OCI-LY1 (cell line): ENCODE data around the gene NSD2.

Experiments used
- H2AFZ ChIP-seq: fragments of 200-600 bp; sonication (generic), shearing (Covaris generic); 2 replicates; pipeline ENCODE4 v1.6.0; 2014; ENCODE audit warnings: antibody characterized with exemption, mild to moderate bottlenecking, low read length
- H3F3A ChIP-seq: fragments of 200-600 bp; sonication (generic), shearing (Covaris generic); 2 replicates; pipeline ENCODE4 v1.6.0; 2014; ENCODE audit warnings: mild to moderate bottlenecking, antibody characterized with exemption, low read length, moderate library complexity; ENCODE audit not compliant: insufficient read depth
- H3K27ac ChIP-seq: fragments of 200-600 bp; sonication (generic); 2 replicates; pipeline ENCODE4 v1.5.1; 2014; ENCODE audit warnings: low read length, mixed run types, mild to moderate bottlenecking, low read depth; ENCODE audit not compliant: poor library complexity, severe bottlenecking
- H3K27me3 ChIP-seq: fragments of 200-600 bp; sonication (generic); 2 replicates; pipeline ENCODE4 v1.6.0; 2014; ENCODE audit warnings: antibody characterized with exemption, mild to moderate bottlenecking, low read length, moderate library complexity; ENCODE audit not compliant: insufficient read depth
- H3K36me3 ChIP-seq: fragments of 200-600 bp; sonication (generic); 2 replicates; pipeline ENCODE4 v1.6.1; 2014; ENCODE audit warnings: mild to moderate bottlenecking, antibody characterized with exemption, low read length, moderate library complexity, mixed read lengths; ENCODE audit not compliant: insufficient read depth
- H3K4me1 ChIP-seq: fragments of 200-600 bp; sonication (generic); 2 replicates; pipeline ENCODE4 v1.5.1; 2014; ENCODE audit warnings: mild to moderate bottlenecking, low read length, moderate library complexity; ENCODE audit not compliant: insufficient read depth, severe bottlenecking
- H3K4me2 ChIP-seq: fragments of 200-600 bp; sonication (generic), shearing (Covaris generic); 2 replicates; pipeline ENCODE4 v1.6.1; 2014; ENCODE audit warnings: low read length
- H3K4me3 ChIP-seq: fragments of 200-600 bp; sonication (generic); 2 replicates; pipeline ENCODE4 v1.5.1; 2014; ENCODE audit warnings: low read length, low read depth, mild to moderate bottlenecking, mixed read lengths; ENCODE audit not compliant: poor library complexity, severe bottlenecking
- H3K79me2 ChIP-seq: fragments of 200-600 bp; shearing (Covaris generic); 2 replicates; pipeline ENCODE4 v1.6.1; 2016; ENCODE audit warnings: mixed run types, low read length, mixed read lengths; ENCODE audit not compliant: insufficient read depth
- H3K9ac ChIP-seq: fragments of 200-600 bp; sonication (generic), shearing (Covaris generic); 2 replicates; pipeline ENCODE4 v1.6.1; 2014; ENCODE audit warnings: mild to moderate bottlenecking, low read length, mixed read lengths
- H3K9me2 ChIP-seq: fragments of 200-600 bp; sonication (generic), shearing (Covaris generic); 2 replicates; pipeline ENCODE4 v1.6.1; 2014; ENCODE audit warnings: low read depth, mild to moderate bottlenecking, low read length, mixed read lengths
- H3K9me3 ChIP-seq: fragments of 200-600 bp; shearing (Covaris generic); 2 replicates; pipeline ENCODE4 v1.6.1; 2014; ENCODE audit warnings: low read length, mixed read lengths
- H4K20me1 ChIP-seq: fragments of 200-600 bp; sonication (generic), shearing (Covaris generic); 2 replicates; pipeline ENCODE4 v1.6.0; 2016; ENCODE audit warnings: mild to moderate bottlenecking, low read length; ENCODE audit not compliant: insufficient read depth
- EZH2 ChIP-seq: fragments of 200-600 bp; sonication (generic), shearing (Covaris generic); IDR thresholded peaks from 2 replicates; pipeline ENCODE4 v1.8.0; 2017; ENCODE audit warnings: borderline replicate concordance, mixed run types, mild to moderate bottlenecking, antibody characterized with exemption, low read length, moderate library complexity, mixed read lengths
- TF ChIP-seq, protein P1 (sequence below): fragments of 200-600 bp; sonication (generic), shearing (Covaris generic); IDR thresholded peaks from 2 replicates; pipeline ENCODE4 v1.5.1; 2017; ENCODE audit warnings: mild to moderate bottlenecking, antibody characterized with exemption, low read length, moderate library complexity, mixed read lengths

The NSD2 gene

DNA sequence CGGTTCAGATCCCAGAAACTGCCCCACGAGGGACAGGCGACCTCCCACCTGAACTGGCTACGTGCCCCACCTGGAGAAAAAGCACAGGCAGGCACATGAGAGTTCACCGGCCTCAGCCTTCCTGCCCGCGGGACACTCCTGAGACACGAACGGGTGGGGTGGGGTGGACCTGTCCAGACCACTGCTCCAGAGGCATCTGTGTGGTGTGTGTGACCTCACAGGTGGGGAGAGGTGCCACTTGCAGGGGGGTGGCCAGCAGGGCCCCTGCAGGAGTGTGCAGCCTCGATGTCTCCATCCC, 119.1 kb downstream of the NSD2 start:
- Histone ChIP-seq H3K4me3 (no peak overlapping the region), H3K27ac (no peak overlapping the region), H3K9ac (no peak overlapping the region), H3K27me3 (no peaks in the 10 kb centered on the region), H3K9me3 (no peaks in the 10 kb centered on the region), H3F3A (no peaks in the 10 kb centered on the region), H3K4me1 (no peaks in the 10 kb centered on the region), H3K4me2 (no peak overlapping the region), H3K79me2 (peaks cover 2% of the 10 kb centered on the region), H3K9me2 (no peaks in the 10 kb centered on the region), H3K36me3 (peaks cover 16% of the 10 kb centered on the region), H4K20me1 (no peaks in the 10 kb centered on the region), H2AFZ (no peak overlapping the region)
- TF ChIP-seq EZH2 = no peak
- TF ChIP-seq, protein P1, sequence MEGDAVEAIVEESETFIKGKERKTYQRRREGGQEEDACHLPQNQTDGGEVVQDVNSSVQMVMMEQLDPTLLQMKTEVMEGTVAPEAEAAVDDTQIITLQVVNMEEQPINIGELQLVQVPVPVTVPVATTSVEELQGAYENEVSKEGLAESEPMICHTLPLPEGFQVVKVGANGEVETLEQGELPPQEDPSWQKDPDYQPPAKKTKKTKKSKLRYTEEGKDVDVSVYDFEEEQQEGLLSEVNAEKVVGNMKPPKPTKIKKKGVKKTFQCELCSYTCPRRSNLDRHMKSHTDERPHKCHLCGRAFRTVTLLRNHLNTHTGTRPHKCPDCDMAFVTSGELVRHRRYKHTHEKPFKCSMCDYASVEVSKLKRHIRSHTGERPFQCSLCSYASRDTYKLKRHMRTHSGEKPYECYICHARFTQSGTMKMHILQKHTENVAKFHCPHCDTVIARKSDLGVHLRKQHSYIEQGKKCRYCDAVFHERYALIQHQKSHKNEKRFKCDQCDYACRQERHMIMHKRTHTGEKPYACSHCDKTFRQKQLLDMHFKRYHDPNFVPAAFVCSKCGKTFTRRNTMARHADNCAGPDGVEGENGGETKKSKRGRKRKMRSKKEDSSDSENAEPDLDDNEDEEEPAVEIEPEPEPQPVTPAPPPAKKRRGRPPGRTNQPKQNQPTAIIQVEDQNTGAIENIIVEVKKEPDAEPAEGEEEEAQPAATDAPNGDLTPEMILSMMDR = no peak

DNA sequence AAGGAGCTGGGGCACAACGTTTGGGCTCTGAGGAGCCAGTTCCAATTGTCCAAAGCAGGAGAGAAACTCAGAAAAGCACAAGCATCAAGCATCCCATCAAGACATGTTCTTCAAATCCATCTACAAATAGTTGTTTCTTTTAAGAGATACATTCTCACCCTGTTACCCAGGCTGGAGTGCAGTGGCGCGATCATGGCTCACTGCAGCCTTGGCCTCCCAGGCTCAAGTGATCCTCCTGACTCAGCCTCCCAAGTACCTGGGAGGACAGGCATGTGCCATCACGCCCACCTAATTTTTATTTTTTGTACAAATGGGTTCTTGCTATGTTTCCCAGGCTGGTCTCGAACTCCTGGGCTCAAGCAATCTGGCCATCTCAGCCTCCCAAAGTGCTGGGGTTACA, 119.5 kb downstream of the NSD2 start:
- peaks cover 6% of the 10 kb centered on the region for H3K79me2 ChIP-seq
- no peak overlapping the region for H3K9ac ChIP-seq
- peaks cover 16% of the 10 kb centered on the region for H3K36me3 ChIP-seq
- H3K4me3 ChIP-seq = no peak overlapping the region
- TF ChIP-seq, protein P1 = no peak
- no peak for TF ChIP-seq EZH2
- no peaks in the 10 kb centered on the region for H3F3A ChIP-seq
- H3K4me2 ChIP-seq = no peak overlapping the region
- H3K9me2 ChIP-seq = no peaks in the 10 kb centered on the region
- H3K4me1 ChIP-seq = no peaks in the 10 kb centered on the region
- H3K27ac ChIP-seq = no peak overlapping the region
- H3K27me3 ChIP-seq = no peaks in the 10 kb centered on the region
- H4K20me1 ChIP-seq = no peaks in the 10 kb centered on the region
- no peak overlapping the region for H2AFZ ChIP-seq
- H3K9me3 ChIP-seq = no peaks in the 10 kb centered on the region

DNA sequence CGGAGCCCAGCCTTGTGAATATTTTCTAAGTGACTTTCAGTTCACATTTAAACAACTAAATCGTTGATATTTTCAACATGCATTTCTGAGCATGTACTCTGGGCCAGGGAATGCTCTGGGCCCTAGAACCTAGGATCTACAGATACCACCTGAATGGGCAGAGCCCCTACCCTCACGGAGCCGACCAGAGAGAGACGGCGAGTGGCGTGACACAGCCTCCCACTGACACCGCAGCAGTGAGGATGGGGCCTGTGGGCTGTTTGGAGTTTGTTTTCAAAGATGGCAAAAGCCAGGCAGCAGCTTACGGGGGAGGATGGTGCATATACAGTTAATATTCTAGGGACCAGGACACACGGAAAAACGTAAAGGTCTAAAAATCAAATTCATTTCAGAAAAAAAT, 119.9 kb downstream of the NSD2 start:
- no peak for TF ChIP-seq EZH2
- TF ChIP-seq, protein P1 = no peak
- H2AFZ ChIP-seq = no peak overlapping the region
- no peaks in the 10 kb centered on the region for H3K9me2 ChIP-seq
- H3K79me2 ChIP-seq = peaks cover 10% of the 10 kb centered on the region
- peaks cover 20% of the 10 kb centered on the region for H3K36me3 ChIP-seq
- no peaks in the 10 kb centered on the region for H3K4me1 ChIP-seq
- H3K27ac ChIP-seq = no peak overlapping the region
- H3K4me3 ChIP-seq = no peak overlapping the region
- H3F3A ChIP-seq = no peaks in the 10 kb centered on the region
- H3K27me3 ChIP-seq = no peaks in the 10 kb centered on the region
- H3K9ac ChIP-seq = no peak overlapping the region
- no peaks in the 10 kb centered on the region for H3K9me3 ChIP-seq
- H4K20me1 ChIP-seq = no peaks in the 10 kb centered on the region
- no peak overlapping the region for H3K4me2 ChIP-seq
